ENCODE measurements around the gene FREM3. TPM values are rescaled to one million over a fixed set of nuclear protein-coding genes. Genes with fewer than 3 reads are reported as not detected.
"Not testable (repeated sequence)": the region's sequence is repeated elsewhere in the genome, so short reads cannot be mapped to it uniquely, and the experiment has no call there.

FREM3 gene
- total RNA-seq, 1 experiment from 2014 or later = 0.15 TPM

- H3K4me1 Mint-ChIP-seq = no peaks in the 10 kb centered on the region
- H3K36me3 Mint-ChIP-seq = peaks cover 6% of the 10 kb centered on the region
- no peak for TF ChIP-seq ARID4B (CRISPR knock-in tag; IDR thresholded peaks at IDR 0.05; ENCODE audit: borderline replicate concordance)
- TF ChIP-seq HMGA2 (CRISPR knock-in tag; IDR thresholded peaks at IDR 0.05) = no peak
- TF ChIP-seq, protein P1, sequence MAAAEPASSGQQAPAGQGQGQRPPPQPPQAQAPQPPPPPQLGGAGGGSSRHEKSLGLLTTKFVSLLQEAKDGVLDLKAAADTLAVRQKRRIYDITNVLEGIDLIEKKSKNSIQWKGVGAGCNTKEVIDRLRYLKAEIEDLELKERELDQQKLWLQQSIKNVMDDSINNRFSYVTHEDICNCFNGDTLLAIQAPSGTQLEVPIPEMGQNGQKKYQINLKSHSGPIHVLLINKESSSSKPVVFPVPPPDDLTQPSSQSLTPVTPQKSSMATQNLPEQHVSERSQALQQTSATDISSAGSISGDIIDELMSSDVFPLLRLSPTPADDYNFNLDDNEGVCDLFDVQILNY (CRISPR knock-in tag; IDR thresholded peaks at IDR 0.05) = no peak
- no peak for TF ChIP-seq GABPB1 (CRISPR knock-in tag; IDR thresholded peaks at IDR 0.05)
- TF ChIP-seq ZBTB21 (CRISPR knock-in tag; IDR thresholded peaks at IDR 0.05; ENCODE audit: borderline replicate concordance) = no peak
- no peak for TF ChIP-seq ZBTB43 (CRISPR knock-in tag; IDR thresholded peaks at IDR 0.05)
- no peak for TF ChIP-seq FOXP4 (CRISPR knock-in tag; IDR thresholded peaks at IDR 0.05)
- TF ChIP-seq, protein P2, sequence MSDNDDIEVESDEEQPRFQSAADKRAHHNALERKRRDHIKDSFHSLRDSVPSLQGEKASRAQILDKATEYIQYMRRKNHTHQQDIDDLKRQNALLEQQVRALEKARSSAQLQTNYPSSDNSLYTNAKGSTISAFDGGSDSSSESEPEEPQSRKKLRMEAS (CRISPR knock-in tag; IDR thresholded peaks at IDR 0.05) = no peak
- no peak for TF ChIP-seq ZNF219 (CRISPR knock-in tag; IDR thresholded peaks at IDR 0.05; ENCODE audit: borderline replicate concordance)
- TF ChIP-seq JUN (CRISPR knock-in tag; IDR thresholded peaks at IDR 0.05) = no peak
- no peak for TF ChIP-seq SMAD4 (CRISPR knock-in tag; IDR thresholded peaks at IDR 0.05)
- TF ChIP-seq, protein P3, sequence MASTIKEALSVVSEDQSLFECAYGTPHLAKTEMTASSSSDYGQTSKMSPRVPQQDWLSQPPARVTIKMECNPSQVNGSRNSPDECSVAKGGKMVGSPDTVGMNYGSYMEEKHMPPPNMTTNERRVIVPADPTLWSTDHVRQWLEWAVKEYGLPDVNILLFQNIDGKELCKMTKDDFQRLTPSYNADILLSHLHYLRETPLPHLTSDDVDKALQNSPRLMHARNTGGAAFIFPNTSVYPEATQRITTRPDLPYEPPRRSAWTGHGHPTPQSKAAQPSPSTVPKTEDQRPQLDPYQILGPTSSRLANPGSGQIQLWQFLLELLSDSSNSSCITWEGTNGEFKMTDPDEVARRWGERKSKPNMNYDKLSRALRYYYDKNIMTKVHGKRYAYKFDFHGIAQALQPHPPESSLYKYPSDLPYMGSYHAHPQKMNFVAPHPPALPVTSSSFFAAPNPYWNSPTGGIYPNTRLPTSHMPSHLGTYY (CRISPR knock-in tag; IDR thresholded peaks at IDR 0.05) = no peak
- TF ChIP-seq SMAD3 (CRISPR knock-in tag; IDR thresholded peaks at IDR 0.05; ENCODE audit: borderline replicate concordance) = no peak
- TF ChIP-seq ESRRA (CRISPR knock-in tag; IDR thresholded peaks at IDR 0.05; ENCODE audit: borderline replicate concordance) = no peak
- TF ChIP-seq, protein P4, sequence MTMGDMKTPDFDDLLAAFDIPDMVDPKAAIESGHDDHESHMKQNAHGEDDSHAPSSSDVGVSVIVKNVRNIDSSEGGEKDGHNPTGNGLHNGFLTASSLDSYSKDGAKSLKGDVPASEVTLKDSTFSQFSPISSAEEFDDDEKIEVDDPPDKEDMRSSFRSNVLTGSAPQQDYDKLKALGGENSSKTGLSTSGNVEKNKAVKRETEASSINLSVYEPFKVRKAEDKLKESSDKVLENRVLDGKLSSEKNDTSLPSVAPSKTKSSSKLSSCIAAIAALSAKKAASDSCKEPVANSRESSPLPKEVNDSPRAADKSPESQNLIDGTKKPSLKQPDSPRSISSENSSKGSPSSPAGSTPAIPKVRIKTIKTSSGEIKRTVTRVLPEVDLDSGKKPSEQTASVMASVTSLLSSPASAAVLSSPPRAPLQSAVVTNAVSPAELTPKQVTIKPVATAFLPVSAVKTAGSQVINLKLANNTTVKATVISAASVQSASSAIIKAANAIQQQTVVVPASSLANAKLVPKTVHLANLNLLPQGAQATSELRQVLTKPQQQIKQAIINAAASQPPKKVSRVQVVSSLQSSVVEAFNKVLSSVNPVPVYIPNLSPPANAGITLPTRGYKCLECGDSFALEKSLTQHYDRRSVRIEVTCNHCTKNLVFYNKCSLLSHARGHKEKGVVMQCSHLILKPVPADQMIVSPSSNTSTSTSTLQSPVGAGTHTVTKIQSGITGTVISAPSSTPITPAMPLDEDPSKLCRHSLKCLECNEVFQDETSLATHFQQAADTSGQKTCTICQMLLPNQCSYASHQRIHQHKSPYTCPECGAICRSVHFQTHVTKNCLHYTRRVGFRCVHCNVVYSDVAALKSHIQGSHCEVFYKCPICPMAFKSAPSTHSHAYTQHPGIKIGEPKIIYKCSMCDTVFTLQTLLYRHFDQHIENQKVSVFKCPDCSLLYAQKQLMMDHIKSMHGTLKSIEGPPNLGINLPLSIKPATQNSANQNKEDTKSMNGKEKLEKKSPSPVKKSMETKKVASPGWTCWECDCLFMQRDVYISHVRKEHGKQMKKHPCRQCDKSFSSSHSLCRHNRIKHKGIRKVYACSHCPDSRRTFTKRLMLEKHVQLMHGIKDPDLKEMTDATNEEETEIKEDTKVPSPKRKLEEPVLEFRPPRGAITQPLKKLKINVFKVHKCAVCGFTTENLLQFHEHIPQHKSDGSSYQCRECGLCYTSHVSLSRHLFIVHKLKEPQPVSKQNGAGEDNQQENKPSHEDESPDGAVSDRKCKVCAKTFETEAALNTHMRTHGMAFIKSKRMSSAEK (CRISPR knock-in tag; IDR thresholded peaks at IDR 0.05; ENCODE audit: borderline replicate concordance) = no peak
- no peak for TF ChIP-seq ZNF396 (CRISPR knock-in tag; IDR thresholded peaks at IDR 0.05; ENCODE audit: borderline replicate concordance)
- TF ChIP-seq, protein P5, sequence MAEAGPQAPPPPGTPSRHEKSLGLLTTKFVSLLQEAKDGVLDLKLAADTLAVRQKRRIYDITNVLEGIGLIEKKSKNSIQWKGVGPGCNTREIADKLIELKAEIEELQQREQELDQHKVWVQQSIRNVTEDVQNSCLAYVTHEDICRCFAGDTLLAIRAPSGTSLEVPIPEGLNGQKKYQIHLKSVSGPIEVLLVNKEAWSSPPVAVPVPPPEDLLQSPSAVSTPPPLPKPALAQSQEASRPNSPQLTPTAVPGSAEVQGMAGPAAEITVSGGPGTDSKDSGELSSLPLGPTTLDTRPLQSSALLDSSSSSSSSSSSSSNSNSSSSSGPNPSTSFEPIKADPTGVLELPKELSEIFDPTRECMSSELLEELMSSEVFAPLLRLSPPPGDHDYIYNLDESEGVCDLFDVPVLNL (CRISPR knock-in tag; IDR thresholded peaks at IDR 0.05; ENCODE audit: borderline replicate concordance, low read depth) = no peak
- TF ChIP-seq ZNF416 (CRISPR knock-in tag; IDR thresholded peaks at IDR 0.05) = no peak
- H3K27me3 Mint-ChIP-seq (ENCODE audit: low read depth) = no peaks in the 10 kb centered on the region; the same call in 1 of the 2 replicates
- DNase-seq (ENCODE audit: low spot score) (no peak), ATAC-seq (no peak)
- CTCF ChIA-PET = no interaction called here
- peaks cover 26% of the 10 kb centered on the region for H3K9me3 Mint-ChIP-seq
- POLR2A ChIA-PET = no interaction called here
- no peak overlapping the region for H3K27ac Mint-ChIP-seq
- H3K4me3 Mint-ChIP-seq = no peak overlapping the region
These were observed 21.0 kb downstream of the FREM3 start for GRCh38 chr4:143679434-143679833.

DNA sequence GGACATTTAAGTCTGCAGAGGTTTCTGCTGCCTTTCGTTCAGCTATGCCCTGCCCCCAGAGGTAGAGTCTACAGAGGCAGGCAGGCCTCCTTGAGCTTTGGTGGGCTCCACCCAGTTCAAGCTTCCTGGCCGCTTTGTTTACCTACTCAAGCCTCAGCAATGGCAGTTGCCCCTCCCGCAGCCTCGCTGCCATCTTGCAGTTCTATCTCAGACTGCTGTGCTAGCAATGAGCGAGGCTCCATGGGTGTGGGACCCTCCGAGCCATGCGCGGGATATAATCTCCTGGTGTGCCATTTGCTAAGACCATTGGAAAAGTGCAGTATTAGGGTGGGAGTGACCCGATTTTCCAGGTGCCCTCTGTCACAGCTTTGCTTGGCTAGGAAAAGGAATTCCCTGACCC, 26.8 kb downstream of the FREM3 start:
- POLR2A ChIA-PET; CTCF ChIA-PET; ATAC-seq; H3K4me3 Mint-ChIP-seq; DNase-seq (ENCODE audit: low spot score); H3K27me3 Mint-ChIP-seq (ENCODE audit: low read depth); H3K27ac Mint-ChIP-seq; H3K4me1 Mint-ChIP-seq: not testable (repeated sequence)
- peaks cover 43% of the 10 kb centered on the region for H3K9me3 Mint-ChIP-seq
- H3K36me3 Mint-ChIP-seq = peaks cover 22% of the 10 kb centered on the region
